GM18505 (cell line): ENCODE data around the gene RPL39.
"Not testable (repeated sequence)": the region's sequence is repeated elsewhere in the genome, so short reads cannot be mapped to it uniquely, and the experiment has no call there.

ENCODE experiments used
- ATAC-seq: cut with Tn5 transposase; IDR thresholded peaks from one replicate; pipeline ENCODE4 v1.9.1; 2021; ENCODE audit not compliant: unreplicated experiment
- POLR2A ChIP-seq: IDR thresholded peaks from 4 replicates; pipeline ENCODE4 v1.6.1; 2011; ENCODE audit warnings: borderline replicate concordance; ENCODE audit not compliant: insufficient read depth, insufficient read length; ENCODE audit errors: extremely low read depth

Gene RPL39

GRCh38 chrX:119784747-119785446 is 6.5 kb downstream of the RPL39 start:
- TF ChIP-seq POLR2A = no peak
- no peak for ATAC-seq

- no peak for TF ChIP-seq POLR2A
- ATAC-seq = no peak
Observed at GRCh38 chrX:119783026-119783425, 8.4 kb downstream of the RPL39 start.

GRCh38 chrX:119778829-119779228 is 12.6 kb downstream of the RPL39 start:
- ATAC-seq = no peak
- TF ChIP-seq POLR2A = no peak

- no peak for ATAC-seq
- TF ChIP-seq POLR2A = peak; percentile 17
Observed at GRCh38 chrX:119775517-119776238, 15.8 kb downstream of the RPL39 start.

GRCh38 chrX:119769388-119769787 is 22.0 kb downstream of the RPL39 start:
- not testable (repeated sequence) for ATAC-seq

- not testable (repeated sequence) for ATAC-seq
Observed at GRCh38 chrX:119768436-119768835, 23.0 kb downstream of the RPL39 start.

GRCh38 chrX:119763836-119764387 is 27.5 kb downstream of the RPL39 start:
- ATAC-seq = no peak
- TF ChIP-seq POLR2A = no peak

GRCh38 chrX:119763181-119763580 is 28.2 kb downstream of the RPL39 start:
- no peak for TF ChIP-seq POLR2A
- no peak for ATAC-seq

GRCh38 chrX:119762718-119763117 is 28.7 kb downstream of the RPL39 start:
- no peak for TF ChIP-seq POLR2A
- no peak for ATAC-seq

GRCh38 chrX:119760026-119760877 is 31.2 kb downstream of the RPL39 start:
- no peak for ATAC-seq
- peak; percentile 57 for TF ChIP-seq POLR2A

- ATAC-seq = no peak
- no peak for TF ChIP-seq POLR2A
Observed at GRCh38 chrX:119759248-119759766, 32.1 kb downstream of the RPL39 start.

GRCh38 chrX:119758731-119759247 is 32.6 kb downstream of the RPL39 start:
- ATAC-seq = no peak
- no peak for TF ChIP-seq POLR2A
